ENCODE measurements around the gene MAP7. TPM values are rescaled to one million over a fixed set of nuclear protein-coding genes. Genes with fewer than 3 reads are reported as not detected.
A peak's percentile ranks its signal among the peaks of the same experiment; 100 is the strongest.
"Not testable (repeated sequence)": the region's sequence is repeated elsewhere in the genome, so short reads cannot be mapped to it uniquely, and the experiment has no call there.

The MAP7 gene
- total and polyA plus RNA-seq, 7 experiments from 2014 or later: 0.13 to 1.1 (median 0.17) TPM

DNA sequence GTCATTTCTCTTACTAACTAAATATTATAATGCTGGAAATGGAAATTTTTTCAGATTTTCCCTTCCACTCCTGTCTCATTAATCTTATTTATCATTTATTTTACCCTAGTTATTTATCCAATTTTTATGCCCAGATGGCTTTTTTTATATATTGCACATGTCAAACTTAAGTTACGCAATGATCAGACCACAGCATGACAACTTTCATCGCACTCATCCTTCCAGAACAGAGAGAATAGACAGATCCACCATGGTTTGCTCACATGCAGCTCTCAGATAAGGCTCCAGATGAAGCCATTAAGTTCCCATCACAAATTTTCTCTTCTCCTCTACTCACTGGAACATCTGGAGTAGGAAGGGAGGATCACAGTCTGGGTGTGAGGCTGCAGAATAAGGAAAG, 48.7 kb downstream of the MAP7 start:
- DNase-seq (no peak), ATAC-seq (no peak)
- Histone ChIP-seq H3K4me3 (ENCODE audit: low read length) (no peak overlapping the region), H3K36me3 (ENCODE audit: control insufficient read depth in 2 of 3, insufficient read depth in 3 of 3, low read length in 3 of 3) (no peaks in the 10 kb centered on the region), H3K4me1 (ENCODE audit: control insufficient read depth in 2 of 2, insufficient read depth in 2 of 2, low read length in 2 of 2) (no peaks in the 10 kb centered on the region), H3K27me3 (ENCODE audit: control insufficient read depth in 2 of 2, insufficient read depth in 2 of 2, low read length in 2 of 2) (no peaks in the 10 kb centered on the region), H3K9me3 (ENCODE audit: control insufficient read depth in 2 of 3, low read length in 3 of 3) (no peaks in the 10 kb centered on the region), H3K27ac (ENCODE audit: low read depth, low read length) (no peak overlapping the region)
- Mint-ChIP-seq H3K27me3 (peaks cover 0 to 3% (median 0%) of the 10 kb centered on the region in 5 donors), H3K36me3 (no peaks in the 10 kb centered on the region), H3K9me3 (no peaks in the 10 kb centered on the region), H3K4me3 (no peak overlapping the region), H3K27ac (no peak overlapping the region), H3K4me1 (peaks cover 0 to 2% (median 0%) of the 10 kb centered on the region in 7 donors)
- intact Hi-C loops (cut with micrococcal nuclease): no loop called here
- ChIA-PET CTCF (no interaction called here), POLR2A (no interaction called here)

GRCh38 chr6:136501096-136501495, 49.1 kb downstream of the MAP7 start:
- Mint-ChIP-seq H3K4me3 (no peak overlapping the region), H3K27me3 (peaks cover 0 to 1% (median 0%) of the 10 kb centered on the region in 5 donors), H3K4me1 (peaks cover 0 to 2% (median 0%) of the 10 kb centered on the region in 7 donors), H3K9me3 (no peaks in the 10 kb centered on the region), H3K27ac (no peak overlapping the region), H3K36me3 (no peaks in the 10 kb centered on the region)
- ChIA-PET CTCF (no interaction called here), POLR2A (no interaction called here)
- Histone ChIP-seq H3K4me1 (ENCODE audit: control insufficient read depth in 2 of 2, insufficient read depth in 2 of 2, low read length in 2 of 2) (no peaks in the 10 kb centered on the region), H3K27ac (ENCODE audit: low read depth, low read length) (no peak overlapping the region), H3K36me3 (ENCODE audit: control insufficient read depth in 2 of 3, insufficient read depth in 3 of 3, low read length in 3 of 3) (no peaks in the 10 kb centered on the region), H3K4me3 (ENCODE audit: low read length) (no peak overlapping the region), H3K27me3 (ENCODE audit: control insufficient read depth in 2 of 2, insufficient read depth in 2 of 2, low read length in 2 of 2) (no peaks in the 10 kb centered on the region), H3K9me3 (ENCODE audit: control insufficient read depth in 2 of 3, low read length in 3 of 3) (no peaks in the 10 kb centered on the region)
- DNase-seq (no peak), ATAC-seq (no peak)
- intact Hi-C loops (cut with micrococcal nuclease): no loop called here

GRCh38 chr6:136500414-136500813, 49.8 kb downstream of the MAP7 start:
- ChIA-PET POLR2A (no interaction called here), CTCF (no interaction called here)
- Mint-ChIP-seq H3K4me1 (peaks cover 0 to 2% (median 0%) of the 10 kb centered on the region in 7 donors), H3K36me3 (no peaks in the 10 kb centered on the region), H3K4me3 (no peak overlapping the region), H3K27ac (no peak overlapping the region), H3K27me3 (no peaks in the 10 kb centered on the region), H3K9me3 (no peaks in the 10 kb centered on the region)
- H3K4me1 ChIP-seq (ENCODE audit: control insufficient read depth in 2 of 2, insufficient read depth in 2 of 2, low read length in 2 of 2): no peaks in the 10 kb centered on the region
- no peaks in the 10 kb centered on the region for H3K27me3 ChIP-seq (ENCODE audit: control insufficient read depth in 2 of 2, insufficient read depth in 2 of 2, low read length in 2 of 2)
- H3K36me3 ChIP-seq (ENCODE audit: control insufficient read depth in 2 of 3, insufficient read depth in 3 of 3, low read length in 3 of 3): no peaks in the 10 kb centered on the region
- H3K9me3 ChIP-seq (ENCODE audit: control insufficient read depth in 2 of 3, low read length in 3 of 3): no peaks in the 10 kb centered on the region
- intact Hi-C loops (cut with micrococcal nuclease): no loop called here
- no peak overlapping the region for H3K4me3 ChIP-seq (ENCODE audit: low read length)
- no peak overlapping the region for H3K27ac ChIP-seq (ENCODE audit: low read depth, low read length)
- no peak for ATAC-seq
- DNase-seq: no peak

DNA sequence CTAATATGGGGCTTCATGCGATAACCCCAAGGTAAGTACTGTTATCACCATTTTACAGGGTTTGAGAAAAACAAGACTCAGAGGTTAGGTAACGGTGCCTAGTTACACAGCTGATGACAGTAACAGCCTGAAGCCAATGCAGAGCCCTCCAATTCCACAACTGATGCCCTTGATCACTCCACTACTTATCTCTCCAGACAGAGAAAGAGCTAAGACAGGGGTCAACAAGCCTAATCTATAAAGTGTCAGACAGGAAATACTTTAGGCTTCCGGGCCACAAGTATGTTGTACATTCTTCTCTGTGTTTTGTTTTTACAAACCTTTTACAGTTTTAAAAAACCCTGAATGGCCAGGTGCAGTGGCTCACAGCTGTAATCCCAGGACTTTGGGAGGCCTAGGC, 50.9 kb downstream of the MAP7 start:
- H3K9me3 Mint-ChIP-seq: no peaks in the 10 kb centered on the region
- no peak overlapping the region for H3K27ac ChIP-seq (ENCODE audit: low read depth, low read length)

GRCh38 chr6:136496449-136496848, 53.8 kb downstream of the MAP7 start:
- H3K4me1 Mint-ChIP-seq; H3K9me3 Mint-ChIP-seq; H3K27ac ChIP-seq (ENCODE audit: low read depth, low read length); H3K4me3 ChIP-seq (ENCODE audit: low read length); H3K27me3 ChIP-seq (ENCODE audit: control insufficient read depth in 2 of 2, insufficient read depth in 2 of 2, low read length in 2 of 2); H3K4me3 Mint-ChIP-seq; ATAC-seq; POLR2A ChIA-PET; CTCF ChIA-PET; H3K36me3 ChIP-seq (ENCODE audit: control insufficient read depth in 2 of 3, insufficient read depth in 3 of 3, low read length in 3 of 3); H3K4me1 ChIP-seq (ENCODE audit: control insufficient read depth in 2 of 2, insufficient read depth in 2 of 2, low read length in 2 of 2); H3K27me3 Mint-ChIP-seq; H3K9me3 ChIP-seq (ENCODE audit: control insufficient read depth in 2 of 3, low read length in 3 of 3); H3K36me3 Mint-ChIP-seq; intact Hi-C loops (cut with micrococcal nuclease); H3K27ac Mint-ChIP-seq; DNase-seq: not testable (repeated sequence)

More for the DNA sequence above, 50.9 kb downstream of the MAP7 start:
- peak overlapping the region in 1 of 9 donors; percentile 6 for H3K27ac Mint-ChIP-seq
- H3K4me1 ChIP-seq (ENCODE audit: control insufficient read depth in 2 of 2, insufficient read depth in 2 of 2, low read length in 2 of 2): no peaks in the 10 kb centered on the region
- H3K9me3 ChIP-seq (ENCODE audit: control insufficient read depth in 2 of 3, low read length in 3 of 3): no peaks in the 10 kb centered on the region
- CTCF ChIA-PET: no interaction called here
- DNase-seq (no peak), ATAC-seq (no peak)
- H3K36me3 ChIP-seq (ENCODE audit: control insufficient read depth in 2 of 3, insufficient read depth in 3 of 3, low read length in 3 of 3): no peaks in the 10 kb centered on the region
- intact Hi-C loops (cut with micrococcal nuclease): no loop called here
- no peak overlapping the region for H3K4me3 Mint-ChIP-seq
- no peaks in the 10 kb centered on the region for H3K36me3 Mint-ChIP-seq
- peaks cover 0 to 2% (median 0%) of the 10 kb centered on the region in 7 donors for H3K4me1 Mint-ChIP-seq
- H3K4me3 ChIP-seq (ENCODE audit: low read length): no peak overlapping the region
- no peaks in the 10 kb centered on the region for H3K27me3 ChIP-seq (ENCODE audit: control insufficient read depth in 2 of 2, insufficient read depth in 2 of 2, low read length in 2 of 2)
- POLR2A ChIA-PET: no interaction called here
- H3K27me3 Mint-ChIP-seq: peaks cover 0 to 2% (median 0%) of the 10 kb centered on the region in 5 donors

- intact Hi-C loops (cut with micrococcal nuclease): no loop called here
- Mint-ChIP-seq H3K9me3 (no peaks in the 10 kb centered on the region), H3K4me3 (no peak overlapping the region), H3K4me1 (peaks cover 0 to 2% (median 0%) of the 10 kb centered on the region in 7 donors), H3K36me3 (no peaks in the 10 kb centered on the region), H3K27ac (no peak overlapping the region), H3K27me3 (peaks cover 0 to 12% (median 4%) of the 10 kb centered on the region in 5 donors)
- POLR2A ChIA-PET: no interaction called here
- Histone ChIP-seq H3K4me1 (ENCODE audit: control insufficient read depth in 2 of 2, insufficient read depth in 2 of 2, low read length in 2 of 2) (no peaks in the 10 kb centered on the region), H3K36me3 (ENCODE audit: control insufficient read depth in 2 of 3, insufficient read depth in 3 of 3, low read length in 3 of 3) (no peaks in the 10 kb centered on the region), H3K27ac (ENCODE audit: low read depth, low read length) (no peak overlapping the region), H3K4me3 (ENCODE audit: low read length) (no peak overlapping the region), H3K27me3 (ENCODE audit: control insufficient read depth in 2 of 2, insufficient read depth in 2 of 2, low read length in 2 of 2) (no peaks in the 10 kb centered on the region), H3K9me3 (ENCODE audit: control insufficient read depth in 2 of 3, low read length in 3 of 3) (no peaks in the 10 kb centered on the region)
- CTCF ChIA-PET: no interaction called here
- ATAC-seq: no peak
- no peak for DNase-seq
These were observed 55.5 kb downstream of the MAP7 start for GRCh38 chr6:136494710-136495109.

DNA sequence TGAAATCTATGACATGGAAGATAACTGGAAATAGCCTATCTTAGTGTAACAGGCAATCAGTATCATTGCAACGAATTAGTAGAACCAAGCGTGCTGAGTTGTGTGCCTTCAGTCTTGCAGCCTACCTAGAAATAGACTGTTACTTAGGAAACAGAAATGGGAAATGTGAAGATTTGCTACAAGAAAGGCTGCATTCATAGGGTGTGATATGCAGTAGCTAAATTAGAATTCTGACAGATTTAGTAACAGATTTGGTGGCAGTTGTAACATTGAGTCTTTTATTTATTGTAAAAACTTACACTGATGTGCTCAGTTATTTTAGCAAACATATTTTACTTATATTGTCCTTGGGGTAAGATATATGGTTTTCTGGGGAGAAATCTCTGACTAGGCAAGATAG, 56.2 kb downstream of the MAP7 start:
- no peak overlapping the region for H3K27ac ChIP-seq (ENCODE audit: low read depth, low read length)
- ChIA-PET POLR2A (no interaction called here), CTCF (no interaction called here)
- ATAC-seq (no peak), DNase-seq (no peak)
- Mint-ChIP-seq H3K4me3 (no peak overlapping the region), H3K27me3 (peaks cover 0 to 12% (median 4%) of the 10 kb centered on the region in 5 donors), H3K27ac (no peak overlapping the region), H3K4me1 (peaks cover 0 to 2% (median 0%) of the 10 kb centered on the region in 7 donors), H3K9me3 (no peaks in the 10 kb centered on the region), H3K36me3 (no peaks in the 10 kb centered on the region)
- H3K36me3 ChIP-seq (ENCODE audit: control insufficient read depth in 2 of 3, insufficient read depth in 3 of 3, low read length in 3 of 3): no peaks in the 10 kb centered on the region
- no peaks in the 10 kb centered on the region for H3K27me3 ChIP-seq (ENCODE audit: control insufficient read depth in 2 of 2, insufficient read depth in 2 of 2, low read length in 2 of 2)
- no peaks in the 10 kb centered on the region for H3K9me3 ChIP-seq (ENCODE audit: control insufficient read depth in 2 of 3, low read length in 3 of 3)
- H3K4me3 ChIP-seq (ENCODE audit: low read length): no peak overlapping the region
- H3K4me1 ChIP-seq (ENCODE audit: control insufficient read depth in 2 of 2, insufficient read depth in 2 of 2, low read length in 2 of 2): no peaks in the 10 kb centered on the region
- intact Hi-C loops (cut with micrococcal nuclease): no loop called here
